Breast epithelium (tissue), 3 donors: Measurements from ENCODE around the gene ANO7.

Experiments used
- CTCF ChIP-seq, 3 donors: fragments of 450-650 bp; IDR thresholded peaks; one replicate each; pipeline ENCODE4 v1.5.1; 2016 to 2017; ENCODE audit warnings: antibody characterized with exemption in 3 of 3, mild to moderate bottlenecking in 3 of 3, moderate library complexity in 3 of 3
- POLR2A ChIP-seq: fragments of 450-650 bp; IDR thresholded peaks from one replicate; pipeline ENCODE4 v1.6.1; 2016; ENCODE audit warnings: antibody characterized with exemption, mild to moderate bottlenecking, moderate library complexity
- POLR2AphosphoS5 ChIP-seq, 3 donors: sonication (generic); formaldehyde crosslinking; IDR thresholded peaks; one replicate each; pipeline ENCODE4 v1.6.1; 2017; ENCODE audit warnings: antibody characterized with exemption in 3 of 3

GRCh38 chr2:241248289-241248688, 59.8 kb downstream of the ANO7 start:
- no peak for TF ChIP-seq CTCF (IDR thresholded peaks at IDR 0.05)
- TF ChIP-seq POLR2AphosphoS5 (IDR thresholded peaks at IDR 0.05), result no peak
- no peak for TF ChIP-seq POLR2A
